ENCODE results near the gene CCDC179. TPM values are rescaled to one million over a fixed set of nuclear protein-coding genes. Genes with fewer than 3 reads are reported as not detected.
A peak's percentile ranks its signal among the peaks of the same experiment; 100 is the strongest.

The CCDC179 gene
- total and polyA plus RNA-seq, 10 of the 15 experiments (the other 5 are each of a cell fraction or from before 2014, with no cell fraction given) = 0.16 TPM; not detected in 9

GRCh38 chr11:22830082-22830414 is 30.2 kb downstream of the CCDC179 start (continued):
- TF ChIP-seq PML (IDR thresholded peaks at IDR 0.05; ENCODE audit: low read length) (no peak), SPI1 (IDR thresholded peaks at IDR 0.05; ENCODE audit: borderline replicate concordance, insufficient read depth, low read depth, low read length) (no peak), SRF (IDR thresholded peaks at IDR 0.05; ENCODE audit: low read depth in 2 of 2, low read length in 2 of 2) (no peak), CBFB (IDR thresholded peaks at IDR 0.05; ENCODE audit: low read depth) (no peak)

- no TSS peak for BruUV-seq (replicated peaks)
- under 1% methylated on average over 54 of the region's 79 CpGs for WGBS (ENCODE audit: insufficient coverage, insufficient replicate concordance, low lambda C conversion rate, missing lambda C conversion rate)
- H3K27me3 ChIP-seq (replicated peaks in 1 of 2; ENCODE audit: control insufficient read depth in 2 of 2, insufficient read depth in 2 of 2, low read length in 1 of 2) = no peaks in the 10 kb centered on the region
- ChIA-PET CTCF (interaction anchor here (0.6 to 5.0 kb wide), 45 partner anchors 8 to 647 kb away, joined by 3 to 42 read pairs (median 4); partner anchors contain the start of gene GAS2), SMC1A (ENCODE audit: uncharacterized antibody, unreplicated experiment) (interaction anchor here (0.6 to 3.1 kb wide), 29 partner anchors 7 to 659 kb away, joined by 3 to 30 read pairs (median 4); no protein-coding TSS in a partner anchor), POLR2A (interaction anchor here (0.6 to 2.5 kb wide), 18 partner anchors 15 to 460 kb away, joined by 3 to 10 read pairs (median 5); partner anchors contain the start of gene FANCF), RAD21 (ENCODE audit: unreplicated experiment) (interaction anchor here (0.7 to 2.4 kb wide), 27 partner anchors 10 to 658 kb away, joined by 3 to 39 read pairs (median 4); partner anchors contain the start of gene GAS2)
- peak within 1 kb of the TSS; percentile 96 for H2AFZ ChIP-seq (ENCODE audit: control insufficient read depth, low read depth, low read length)
- peak within 1 kb of the TSS; percentile 87 for H3K4me3 ChIP-seq
- H3K27ac ChIP-seq (ENCODE audit: control insufficient read depth, insufficient read depth) = peak within 1 kb of the TSS; percentile 59
- intact Hi-C loops (cut with micrococcal nuclease; ENCODE audit: unreplicated experiment) = loop anchor here (2.0 kb wide), 3 partner anchors 155 to 495 kb away; no protein-coding TSS in a partner anchor
- no peaks in the 10 kb centered on the region for H3K4me1 ChIP-seq (ENCODE audit: control insufficient read depth, insufficient read depth, low read length)
- in situ Hi-C loops (cut with MboI) = no loop called here
- H3K4me2 ChIP-seq (ENCODE audit: control insufficient read depth, insufficient read depth) = peak within 1 kb of the TSS; percentile 78; the same call in 1 of the 2 replicates
- H3K79me2 ChIP-seq (ENCODE audit: control insufficient read depth, insufficient read depth, low read length) = peaks cover 13% of the 10 kb centered on the region
- H3K9ac ChIP-seq (ENCODE audit: control insufficient read depth, insufficient read depth, low read length) = peak within 1 kb of the TSS; percentile 68
- ATAC-seq (peak; percentile 94), DNase-seq (ENCODE audit: low read depth, low spot score) (peak; percentile 69), FAIRE-seq (peak; percentile 85)
- H3K9me3 ChIP-seq (replicated peaks; ENCODE audit: control insufficient read depth, insufficient read depth, low read length) = no peaks in the 10 kb centered on the region
- H4K20me1 ChIP-seq (ENCODE audit: control insufficient read depth, insufficient read depth) = no peaks in the 10 kb centered on the region
- peaks cover 2% of the 10 kb centered on the region in 2 experiments; a peak in 2 of 4 replicates for H3K36me3 ChIP-seq (ENCODE audit: control insufficient read depth in 2 of 2, insufficient read depth in 2 of 2, low read length in 1 of 2)
- TF ChIP-seq HCFC1 (IDR thresholded peaks at IDR 0.05; ENCODE audit: low read length) (no peak; the same call in 1 of the 2 replicates), MEF2B (IDR thresholded peaks at IDR 0.05; ENCODE audit: partially characterized antibody, poor library complexity, severe bottlenecking) (no peak), SKIL (IDR thresholded peaks at IDR 0.05; ENCODE audit: low read depth, poor library complexity, severe bottlenecking) (no peak), CREB1 (IDR thresholded peaks at IDR 0.05; ENCODE audit: low read depth) (peak; percentile 72), WRNIP1 (IDR thresholded peaks at IDR 0.05; ENCODE audit: borderline replicate concordance, low read depth, low read length) (no peak), MLLT1 (IDR thresholded peaks at IDR 0.05) (0 out of 2 replicates have a peak, but pooled peaks have one; percentile 52), TCF7 (IDR thresholded peaks at IDR 0.05; ENCODE audit: borderline replicate concordance) (no peak), ZNF687 (IDR thresholded peaks at IDR 0.05) (0 out of 2 replicates have a peak, but pooled peaks have one; percentile 28)
Measured at GRCh38 chr11:22829231-22830081, 30.8 kb downstream of the CCDC179 start, which contains the start of gene SVIP. Gene SVIP (minus strand): TSS chr11:22829801. CDS start chr11:22829748, 53 bp downstream.
